Measurements from ENCODE around the gene WRAP53. TPM values are rescaled to one million over a fixed set of nuclear protein-coding genes. Genes with fewer than 3 reads are reported as not detected.

Gene WRAP53
- total RNA-seq, 2 donors from 2014 or later, result 6.0 to 22.6 TPM

DNA sequence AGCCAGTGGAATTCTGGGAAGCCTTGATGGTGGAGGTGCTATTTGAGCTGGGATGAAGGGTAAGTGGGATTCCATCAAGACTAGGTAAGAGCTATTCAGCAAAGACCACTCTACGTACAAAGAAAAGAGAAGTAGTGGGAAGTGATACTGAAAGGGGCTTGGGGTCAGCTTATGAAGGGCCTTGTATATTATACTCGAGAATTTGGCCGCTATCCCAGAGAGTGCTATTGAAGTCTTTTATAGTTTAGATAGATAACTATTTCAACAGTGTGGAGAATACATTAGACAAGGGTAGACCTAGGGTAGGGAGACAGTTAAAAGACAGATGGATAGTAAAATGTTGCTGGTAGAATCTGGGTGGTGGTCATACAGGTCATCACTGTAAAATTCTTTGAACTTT, 39.6 kb downstream of the WRAP53 start:
- no peaks in the 10 kb centered on the region for H3K9me3 ChIP-seq
- no peaks in the 10 kb centered on the region for H3K36me3 ChIP-seq
- H3K9ac ChIP-seq (ENCODE audit: low read depth in 2 of 2, low read length in 2 of 2), result no peak overlapping the region
- intact Hi-C loops (cut with DNase I), result no loop called here
- no peak for DNase-seq
- no peak overlapping the region for H3K4me3 ChIP-seq
- H3K27me3 ChIP-seq, result no peaks in the 10 kb centered on the region
- no peak overlapping the region for H3K27ac ChIP-seq
- TF ChIP-seq, protein P1, sequence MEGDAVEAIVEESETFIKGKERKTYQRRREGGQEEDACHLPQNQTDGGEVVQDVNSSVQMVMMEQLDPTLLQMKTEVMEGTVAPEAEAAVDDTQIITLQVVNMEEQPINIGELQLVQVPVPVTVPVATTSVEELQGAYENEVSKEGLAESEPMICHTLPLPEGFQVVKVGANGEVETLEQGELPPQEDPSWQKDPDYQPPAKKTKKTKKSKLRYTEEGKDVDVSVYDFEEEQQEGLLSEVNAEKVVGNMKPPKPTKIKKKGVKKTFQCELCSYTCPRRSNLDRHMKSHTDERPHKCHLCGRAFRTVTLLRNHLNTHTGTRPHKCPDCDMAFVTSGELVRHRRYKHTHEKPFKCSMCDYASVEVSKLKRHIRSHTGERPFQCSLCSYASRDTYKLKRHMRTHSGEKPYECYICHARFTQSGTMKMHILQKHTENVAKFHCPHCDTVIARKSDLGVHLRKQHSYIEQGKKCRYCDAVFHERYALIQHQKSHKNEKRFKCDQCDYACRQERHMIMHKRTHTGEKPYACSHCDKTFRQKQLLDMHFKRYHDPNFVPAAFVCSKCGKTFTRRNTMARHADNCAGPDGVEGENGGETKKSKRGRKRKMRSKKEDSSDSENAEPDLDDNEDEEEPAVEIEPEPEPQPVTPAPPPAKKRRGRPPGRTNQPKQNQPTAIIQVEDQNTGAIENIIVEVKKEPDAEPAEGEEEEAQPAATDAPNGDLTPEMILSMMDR (IDR thresholded peaks at IDR 0.05), result no peak
- no peaks in the 10 kb centered on the region for H3K4me1 ChIP-seq

DNA sequence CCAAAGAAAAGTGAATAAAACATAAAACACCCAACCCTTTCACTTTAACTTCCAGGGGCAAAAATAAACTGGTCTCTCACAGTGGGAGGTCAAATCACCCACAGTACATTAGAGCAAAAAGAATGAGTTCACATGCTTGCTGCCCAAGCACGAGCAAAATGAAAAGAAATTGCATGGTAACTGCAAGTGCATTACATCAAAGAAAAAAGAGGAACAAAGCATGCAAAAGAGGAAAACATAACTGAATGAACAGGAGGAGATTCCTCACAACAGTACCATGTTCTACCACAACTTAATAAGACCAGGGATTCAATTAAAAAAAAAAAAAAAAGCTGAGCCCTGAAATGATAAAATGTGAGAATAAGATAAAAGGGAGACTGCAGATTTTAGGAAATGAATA, 41.5 kb downstream of the WRAP53 start:
- TF ChIP-seq, protein P1 (IDR thresholded peaks at IDR 0.05), result no peak
- Histone ChIP-seq H3K27ac (no peak overlapping the region), H3K4me1 (no peaks in the 10 kb centered on the region), H3K9ac (ENCODE audit: low read depth in 2 of 2, low read length in 2 of 2) (no peak overlapping the region), H3K9me3 (no peaks in the 10 kb centered on the region), H3K27me3 (no peaks in the 10 kb centered on the region), H3K36me3 (no peaks in the 10 kb centered on the region), H3K4me3 (no peak overlapping the region)
- no peak for DNase-seq
- intact Hi-C loops (cut with DNase I), result no loop called here

DNA sequence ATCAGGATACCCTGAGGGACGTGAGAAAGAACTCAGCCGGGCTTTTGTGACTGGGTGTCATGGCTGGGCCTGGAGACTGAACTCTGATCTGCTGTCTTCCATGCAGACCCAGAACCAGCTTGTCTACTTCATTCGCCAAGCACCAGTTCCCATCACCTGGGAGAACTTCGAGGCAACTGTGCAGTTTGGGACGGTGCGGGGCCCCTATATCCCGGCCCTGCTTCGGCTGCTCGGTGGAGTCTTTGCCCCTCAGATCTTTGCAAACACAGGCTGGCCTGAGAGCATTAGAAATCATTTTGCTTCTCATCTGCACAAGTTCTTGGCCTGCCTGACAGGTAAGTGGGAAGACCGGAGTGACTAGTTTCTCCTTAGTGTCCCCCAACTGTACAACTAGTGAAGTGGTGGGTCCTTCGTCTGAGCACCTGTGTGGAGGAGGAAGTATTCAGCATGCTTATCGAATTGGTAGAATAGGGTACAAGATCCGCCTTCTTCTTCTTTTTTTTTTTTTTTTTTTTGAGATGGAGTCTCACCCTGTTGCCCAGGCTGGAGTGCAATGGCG, 44.8 kb downstream of the WRAP53 start:
- H3K4me1 ChIP-seq, result no peaks in the 10 kb centered on the region
- no peak for DNase-seq
- no peaks in the 10 kb centered on the region for H3K9me3 ChIP-seq
- H3K27ac ChIP-seq, result no peak overlapping the region
- H3K27me3 ChIP-seq, result no peaks in the 10 kb centered on the region
- H3K9ac ChIP-seq (ENCODE audit: low read depth in 2 of 2, low read length in 2 of 2), result no peak overlapping the region
- TF ChIP-seq, protein P1 (IDR thresholded peaks at IDR 0.05), result no peak
- no peaks in the 10 kb centered on the region for H3K36me3 ChIP-seq
- intact Hi-C loops (cut with DNase I), result no loop called here
- H3K4me3 ChIP-seq, result no peak overlapping the region

DNA sequence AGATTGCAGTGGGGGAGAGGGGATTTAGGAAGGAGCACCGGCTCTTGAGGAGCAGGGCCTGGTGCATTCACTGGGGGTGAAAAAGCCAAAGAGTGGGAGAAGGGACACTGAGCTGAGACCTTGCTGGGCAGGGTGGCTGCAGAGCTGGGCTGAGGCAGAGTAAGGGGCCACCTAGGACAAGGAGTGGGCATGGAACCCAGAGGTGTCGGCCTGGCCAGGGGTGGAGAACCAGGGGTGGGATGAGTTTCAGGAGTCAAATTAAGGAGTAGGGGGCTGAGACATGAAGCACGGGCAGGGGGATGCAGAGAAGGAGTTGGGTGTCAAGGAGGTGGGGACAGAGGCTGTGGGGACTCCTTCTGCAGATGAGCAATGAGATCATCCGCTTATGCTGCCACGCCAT, 49.3 kb downstream of the WRAP53 start:
- Histone ChIP-seq H3K27ac (no peak overlapping the region), H3K27me3 (no peaks in the 10 kb centered on the region), H3K4me1 (no peaks in the 10 kb centered on the region), H3K36me3 (no peaks in the 10 kb centered on the region), H3K9ac (ENCODE audit: low read depth in 2 of 2, low read length in 2 of 2) (no peak overlapping the region), H3K4me3 (no peak overlapping the region), H3K9me3 (no peaks in the 10 kb centered on the region)
- intact Hi-C loops (cut with DNase I), result no loop called here
- DNase-seq, result no peak
- TF ChIP-seq, protein P1 (IDR thresholded peaks at IDR 0.05), result no peak

DNA sequence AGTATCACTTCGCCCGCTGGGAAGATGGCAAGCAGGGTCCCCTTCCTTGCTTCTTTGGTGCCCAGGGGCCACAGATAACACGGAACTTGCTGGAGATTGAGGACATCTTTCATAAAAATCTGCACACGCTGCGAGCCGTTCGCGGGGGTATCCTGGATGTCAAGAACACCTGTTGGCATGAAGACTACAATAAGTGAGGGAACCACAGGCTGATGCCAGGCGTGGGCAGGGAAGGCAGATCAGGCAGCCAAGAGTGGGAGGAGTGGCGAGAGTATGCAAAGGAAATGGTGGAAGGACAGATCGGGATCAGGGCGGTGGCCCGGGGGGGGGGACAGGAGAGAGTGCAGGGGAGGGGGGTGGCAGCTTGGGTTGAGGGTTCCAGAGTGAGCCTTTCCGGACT, 51.5 kb downstream of the WRAP53 start:
- H3K9ac ChIP-seq (ENCODE audit: low read depth in 2 of 2, low read length in 2 of 2), result no peak overlapping the region
- no peaks in the 10 kb centered on the region for H3K27me3 ChIP-seq
- intact Hi-C loops (cut with DNase I), result loop anchor here (5.0 to 10.0 kb wide), 2 partner anchors 165 to 248 kb away; no protein-coding TSS in a partner anchor

More for the DNA sequence above, 51.5 kb downstream of the WRAP53 start:
- no peaks in the 10 kb centered on the region for H3K9me3 ChIP-seq
- no peak overlapping the region for H3K4me3 ChIP-seq
- no peaks in the 10 kb centered on the region for H3K4me1 ChIP-seq
- no peak for DNase-seq
- TF ChIP-seq, protein P1 (IDR thresholded peaks at IDR 0.05), result no peak
- no peak overlapping the region for H3K27ac ChIP-seq
- no peaks in the 10 kb centered on the region for H3K36me3 ChIP-seq

All from colonic mucosa (tissue), 4 donors.